PC-3 (cell line): ENCODE measurements around the gene NDUFC2.

Experiments used
- CTCF ChIP-seq: fragments of 300-600 bp; sonication (generic); conservative IDR thresholded peaks from 2 replicates; pipeline ENCODE4 v1.5.1; 2017; ENCODE audit warnings: antibody characterized with exemption, low read depth, mild to moderate bottlenecking, low read length
- EZH2 ChIP-seq: fragments of 300-600 bp; sonication (generic); IDR thresholded peaks from one replicate; pipeline ENCODE4 v1.6.1; 2017; ENCODE audit warnings: antibody characterized with exemption, mild to moderate bottlenecking, low read length; ENCODE audit not compliant: unreplicated experiment
- EZH2phosphoT487 ChIP-seq: fragments of 300-600 bp; sonication (generic); IDR thresholded peaks from 2 replicates; pipeline ENCODE4 v1.6.1; 2018; ENCODE audit warnings: mild to moderate bottlenecking, antibody characterized with exemption, low read length, borderline replicate concordance

- TF ChIP-seq CTCF (no peak), EZH2phosphoT487 (no peak), EZH2 (no peak)
These were observed 3.4 kb upstream of the NDUFC2 start for GRCh38 chr11:78083021-78083420.
